ENCODE results near the gene POFUT2.

The POFUT2 gene

GRCh38 chr21:45299026-45299863, 11.6 kb upstream of the POFUT2 start:
- in situ Hi-C loops (cut with MboI; ENCODE audit: low sequenced_read_pairs), result loop anchor here (25.0 kb wide), 1 partner anchor 513 kb away; no protein-coding TSS in a partner anchor

- in situ Hi-C loops (cut with MboI; ENCODE audit: low sequenced_read_pairs), result loop anchor here (25.0 kb wide), 1 partner anchor 514 kb away; no protein-coding TSS in a partner anchor
These were observed 10.2 kb upstream of the POFUT2 start for GRCh38 chr21:45297869-45298268.

GRCh38 chr21:45297329-45297728, 9.6 kb upstream of the POFUT2 start:
- in situ Hi-C loops (cut with MboI; ENCODE audit: low sequenced_read_pairs), result loop anchor here (25.0 kb wide), 1 partner anchor 515 kb away; no protein-coding TSS in a partner anchor

GRCh38 chr21:45296638-45297037, 8.9 kb upstream of the POFUT2 start:
- in situ Hi-C loops (cut with MboI; ENCODE audit: low sequenced_read_pairs), result loop anchor here (25.0 kb wide), 1 partner anchor 516 kb away; no protein-coding TSS in a partner anchor

- in situ Hi-C loops (cut with MboI; ENCODE audit: low sequenced_read_pairs), result loop anchor here (25.0 kb wide), 1 partner anchor 517 kb away; no protein-coding TSS in a partner anchor
These were observed 8.1 kb upstream of the POFUT2 start for GRCh38 chr21:45295576-45296365.

GRCh38 chr21:45294509-45295291, 7.0 kb upstream of the POFUT2 start:
- in situ Hi-C loops (cut with MboI; ENCODE audit: low sequenced_read_pairs), result loop anchor here (25.0 kb wide), 1 partner anchor 518 kb away; no protein-coding TSS in a partner anchor

- in situ Hi-C loops (cut with MboI; ENCODE audit: low sequenced_read_pairs), result loop anchor here (25.0 kb wide), 1 partner anchor 518 kb away; no protein-coding TSS in a partner anchor
These were observed 6.2 kb upstream of the POFUT2 start for GRCh38 chr21:45293726-45294401.

- in situ Hi-C loops (cut with MboI; ENCODE audit: low sequenced_read_pairs), result loop anchor here (25.0 kb wide), 1 partner anchor 519 kb away; no protein-coding TSS in a partner anchor
These were observed 5.6 kb upstream of the POFUT2 start for GRCh38 chr21:45293220-45293725.

- in situ Hi-C loops (cut with MboI; ENCODE audit: low sequenced_read_pairs), result loop anchor here (25.0 kb wide), 1 partner anchor 520 kb away; no protein-coding TSS in a partner anchor
These were observed 4.9 kb upstream of the POFUT2 start for GRCh38 chr21:45292399-45293219.

GRCh38 chr21:45291613-45292398, 4.1 kb upstream of the POFUT2 start:
- in situ Hi-C loops (cut with MboI; ENCODE audit: low sequenced_read_pairs), result loop anchor here (25.0 kb wide), 1 partner anchor 520 kb away; no protein-coding TSS in a partner anchor

- in situ Hi-C loops (cut with MboI; ENCODE audit: low sequenced_read_pairs), result loop anchor here (25.0 kb wide), 1 partner anchor 521 kb away; no protein-coding TSS in a partner anchor
These were observed 3.4 kb upstream of the POFUT2 start for GRCh38 chr21:45290948-45291612.

- in situ Hi-C loops (cut with MboI; ENCODE audit: low sequenced_read_pairs), result loop anchor here (25.0 kb wide), 1 partner anchor 522 kb away; no protein-coding TSS in a partner anchor
These were observed 2.2 kb upstream of the POFUT2 start for GRCh38 chr21:45289655-45290515.

- in situ Hi-C loops (cut with MboI; ENCODE audit: low sequenced_read_pairs), result loop anchor here (25.0 kb wide), 1 partner anchor 523 kb away; no protein-coding TSS in a partner anchor
These were observed 1.4 kb upstream of the POFUT2 start for GRCh38 chr21:45289134-45289533.

GRCh38 chr21:45288441-45288841, 746 bp upstream of the POFUT2 start:
- in situ Hi-C loops (cut with MboI; ENCODE audit: low sequenced_read_pairs), result loop anchor here (25.0 kb wide), 1 partner anchor 524 kb away; no protein-coding TSS in a partner anchor

GRCh38 chr21:45286671-45287437, 841 bp downstream of the POFUT2 start:
- in situ Hi-C loops (cut with MboI; ENCODE audit: low sequenced_read_pairs), result loop anchor here (25.0 kb wide), 1 partner anchor 525 kb away; no protein-coding TSS in a partner anchor

Measured in HL-60/S4 treated with phorbol 12-myristate 13-acetate at 8.2 ng/mL for 4 days and 3 days (cell line).